Breast epithelium (tissue), 4 donors: Measurements from ENCODE around the gene PARL. TPM values are rescaled to one million over a fixed set of nuclear protein-coding genes. Genes with fewer than 3 reads are reported as not detected.

Experiments used
- DNase-seq, 2 donors: peaks; one replicate each; pipeline ENCODE4 v3.0.0-alpha.2; 2019; ENCODE audit warnings: low spot score in 2 of 2
- H3K27ac ChIP-seq, 2 donors: fragments of 200-600 bp; sonication (generic) in 1 of 2; one replicate each; pipeline ENCODE4 v1.5.1; 2016 to 2019; ENCODE audit warnings: mild to moderate bottlenecking in 1 of 2
- H3K27me3 ChIP-seq, 2 donors: fragments of 200-600 bp; sonication (generic) in 1 of 2; one replicate each; pipeline versions ENCODE4 v1.5.1 to v1.6.0; 2017 to 2019; ENCODE audit warnings: control low read depth in 1 of 2, mild to moderate bottlenecking in 1 of 2
- H3K36me3 ChIP-seq: fragments of 200-600 bp; one replicate; pipeline ENCODE4 v1.5.1; 2019
- H3K4me1 ChIP-seq, 2 donors: fragments of 200-600 bp; sonication (generic); one replicate each; pipeline ENCODE4 v1.5.1; 2016 to 2019; ENCODE audit warnings: control low read depth in 1 of 2
- H3K4me3 ChIP-seq, 3 donors: fragments of 200-600 bp; sonication (generic); 1 replicate in 2 of 3; 2 replicates in 1 of 3; pipeline ENCODE4 v1.5.1; 2016 to 2019; ENCODE audit warnings: mild to moderate bottlenecking in 3 of 3, moderate library complexity in 2 of 3
- H3K9me3 ChIP-seq, 2 donors: fragments of 200-600 bp; sonication (generic) in 1 of 2; one replicate each; pipeline ENCODE4 v1.5.1; 2016 to 2019; ENCODE audit warnings: control low read depth in 1 of 2
- POLR2A ChIP-seq: fragments of 450-650 bp; IDR thresholded peaks from one replicate; pipeline ENCODE4 v1.6.1; 2016; ENCODE audit warnings: antibody characterized with exemption, mild to moderate bottlenecking, moderate library complexity
- POLR2AphosphoS5 ChIP-seq, 3 donors: sonication (generic); formaldehyde crosslinking; IDR thresholded peaks; one replicate each; pipeline ENCODE4 v1.6.1; 2017; ENCODE audit warnings: antibody characterized with exemption in 3 of 3
- intact Hi-C: fragments of 100-400 bp; cut with DNase I; formaldehyde crosslinking; loops from one replicate; pipeline ENCODE4 v1.15.1; 2023; ENCODE audit warnings: low total_unique reads
- total RNA-seq, 3 donors: library from RNA; depleted of rRNA; stranded (reverse); fragments of >200 nt; gene quantifications; one replicate each; pipeline ENCODE4 v1.1.0, GENCODE V29; 2016
- TF ChIP-seq, protein P1 (sequence below), 3 donors: fragments of 450-650 bp; IDR thresholded peaks; one replicate each; pipeline ENCODE4 v1.5.1; 2016 to 2017; ENCODE audit warnings: antibody characterized with exemption in 3 of 3, mild to moderate bottlenecking in 3 of 3, moderate library complexity in 3 of 3

Gene PARL
- total RNA-seq, 3 donors from 2014 or later = 48.0 to 53.6 (median 50.5) TPM

DNA sequence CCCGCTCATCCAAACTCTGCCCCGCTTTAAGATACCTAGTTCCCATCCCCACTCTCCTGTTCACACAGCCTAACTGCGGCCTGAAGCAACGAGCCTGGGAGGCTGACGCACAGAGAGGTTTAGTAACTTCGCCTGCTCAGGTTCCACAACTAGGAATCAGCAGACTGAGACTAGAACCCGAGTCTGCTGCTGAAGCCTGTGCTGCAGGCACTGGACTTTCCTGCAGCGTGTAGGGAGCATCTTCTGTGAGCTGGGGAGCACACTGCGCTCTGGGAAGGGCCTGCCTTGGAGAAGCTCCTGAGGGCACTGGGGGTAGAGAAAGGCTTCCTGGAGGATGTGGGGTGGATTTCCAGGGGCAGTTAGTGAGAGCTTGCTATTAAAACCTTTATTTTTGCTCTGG, 54.5 kb downstream of the PARL start:
- Histone ChIP-seq H3K4me3 (no peak overlapping the region), H3K27ac (no peak overlapping the region), H3K36me3 (no peaks in the 10 kb centered on the region), H3K4me1 (peaks cover 0 to 4% of the 10 kb centered on the region in 2 donors), H3K27me3 (no peaks in the 10 kb centered on the region), H3K9me3 (no peaks in the 10 kb centered on the region)
- no peak for DNase-seq
- intact Hi-C loops = no loop called here
- no peak for TF ChIP-seq POLR2A
- TF ChIP-seq POLR2AphosphoS5 (IDR thresholded peaks at IDR 0.05) = no peak
- TF ChIP-seq, protein P1, sequence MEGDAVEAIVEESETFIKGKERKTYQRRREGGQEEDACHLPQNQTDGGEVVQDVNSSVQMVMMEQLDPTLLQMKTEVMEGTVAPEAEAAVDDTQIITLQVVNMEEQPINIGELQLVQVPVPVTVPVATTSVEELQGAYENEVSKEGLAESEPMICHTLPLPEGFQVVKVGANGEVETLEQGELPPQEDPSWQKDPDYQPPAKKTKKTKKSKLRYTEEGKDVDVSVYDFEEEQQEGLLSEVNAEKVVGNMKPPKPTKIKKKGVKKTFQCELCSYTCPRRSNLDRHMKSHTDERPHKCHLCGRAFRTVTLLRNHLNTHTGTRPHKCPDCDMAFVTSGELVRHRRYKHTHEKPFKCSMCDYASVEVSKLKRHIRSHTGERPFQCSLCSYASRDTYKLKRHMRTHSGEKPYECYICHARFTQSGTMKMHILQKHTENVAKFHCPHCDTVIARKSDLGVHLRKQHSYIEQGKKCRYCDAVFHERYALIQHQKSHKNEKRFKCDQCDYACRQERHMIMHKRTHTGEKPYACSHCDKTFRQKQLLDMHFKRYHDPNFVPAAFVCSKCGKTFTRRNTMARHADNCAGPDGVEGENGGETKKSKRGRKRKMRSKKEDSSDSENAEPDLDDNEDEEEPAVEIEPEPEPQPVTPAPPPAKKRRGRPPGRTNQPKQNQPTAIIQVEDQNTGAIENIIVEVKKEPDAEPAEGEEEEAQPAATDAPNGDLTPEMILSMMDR (IDR thresholded peaks at IDR 0.05) = no peak

DNA sequence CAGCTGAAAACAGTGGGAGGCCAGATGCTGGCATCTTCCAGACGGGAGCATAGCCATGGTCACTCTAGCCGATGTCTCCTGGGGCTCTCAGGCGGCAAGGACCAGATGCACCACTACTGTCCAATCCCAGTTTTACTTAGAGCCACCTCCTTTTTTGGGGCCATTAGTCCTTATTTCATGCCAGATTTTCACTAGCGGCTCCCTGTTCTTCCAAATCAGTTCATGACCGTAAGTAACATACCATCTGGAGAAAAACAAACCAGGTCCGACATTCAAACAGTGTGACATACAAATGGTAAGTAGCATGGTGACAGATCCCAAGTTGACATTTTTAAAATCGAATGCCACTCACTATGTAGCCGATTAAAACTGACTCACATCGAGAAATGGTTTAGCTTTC, 55.2 kb downstream of the PARL start:
- TF ChIP-seq, protein P1 (IDR thresholded peaks at IDR 0.05) = no peak
- TF ChIP-seq POLR2AphosphoS5 (IDR thresholded peaks at IDR 0.05) = no peak
- TF ChIP-seq POLR2A = no peak
- intact Hi-C loops = no loop called here
- H3K4me1 ChIP-seq = peaks cover 0 to 4% of the 10 kb centered on the region in 2 donors
- H3K4me3 ChIP-seq = no peak overlapping the region
- DNase-seq = no peak
- no peaks in the 10 kb centered on the region for H3K9me3 ChIP-seq
- H3K27me3 ChIP-seq = no peaks in the 10 kb centered on the region
- no peak overlapping the region for H3K27ac ChIP-seq
- no peaks in the 10 kb centered on the region for H3K36me3 ChIP-seq

DNA sequence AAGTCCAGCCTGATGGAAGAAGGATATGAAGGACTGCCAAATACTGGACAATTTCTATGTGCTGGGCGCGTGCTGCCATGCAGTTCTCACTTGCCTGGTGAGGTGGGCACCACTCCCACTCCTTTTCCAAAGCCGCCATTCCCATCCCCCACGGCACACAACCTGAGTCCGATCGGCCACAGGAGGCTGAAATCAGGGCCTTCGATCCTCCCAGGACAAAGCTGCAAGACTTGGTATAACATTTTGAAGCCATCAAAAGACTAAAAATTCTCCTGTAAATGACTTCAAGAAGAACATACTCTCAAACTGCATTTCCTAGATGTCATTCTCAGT, 56.2 kb downstream of the PARL start:
- no peak for DNase-seq

DNA sequence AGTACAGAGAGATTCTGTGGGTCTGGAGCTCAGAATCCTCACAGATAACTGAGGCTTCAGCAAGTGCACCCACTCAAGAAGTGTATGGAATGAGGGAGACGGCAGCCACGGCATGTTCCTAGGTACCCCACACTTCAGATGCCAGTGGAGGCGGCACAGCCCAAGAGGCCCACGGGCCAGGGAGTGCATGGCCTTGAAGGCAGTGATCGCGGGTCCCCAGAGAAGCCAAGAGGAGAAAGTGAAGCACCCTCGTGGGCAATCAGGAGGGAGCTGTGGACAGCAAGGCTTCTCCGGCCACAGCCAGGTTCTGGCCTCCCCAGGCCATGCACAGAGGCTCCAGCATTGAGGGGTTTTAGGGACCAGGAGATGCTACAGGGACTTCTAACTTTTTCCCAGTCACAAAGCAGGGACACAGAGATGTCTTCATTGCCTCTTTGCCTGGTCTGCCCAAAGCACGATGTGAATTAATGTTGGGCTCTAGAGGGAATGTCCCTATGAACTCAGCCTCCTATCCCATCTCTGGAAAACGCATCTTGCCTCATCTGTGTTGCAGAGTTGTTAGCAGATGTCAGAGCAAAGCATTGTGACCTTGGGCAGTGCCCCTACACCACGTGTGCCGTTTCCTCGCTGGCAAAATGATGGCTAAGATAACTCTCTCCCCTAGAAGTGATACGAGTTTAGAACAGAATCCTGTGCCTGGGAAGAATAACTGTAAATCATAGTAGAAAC, 56.7 kb downstream of the PARL start:
- Histone ChIP-seq H3K4me3 (no peak overlapping the region), H3K27ac (no peak overlapping the region), H3K9me3 (no peaks in the 10 kb centered on the region), H3K4me1 (peaks cover 0 to 4% of the 10 kb centered on the region in 2 donors), H3K36me3 (no peaks in the 10 kb centered on the region), H3K27me3 (no peaks in the 10 kb centered on the region)
- DNase-seq = no peak
- intact Hi-C loops = no loop called here
- TF ChIP-seq POLR2AphosphoS5 (IDR thresholded peaks at IDR 0.05) = no peak
- TF ChIP-seq POLR2A = no peak
- TF ChIP-seq, protein P1 (IDR thresholded peaks at IDR 0.05) = no peak

More for the DNA sequence above, 56.2 kb downstream of the PARL start:
- Histone ChIP-seq H3K4me1 (peaks cover 0 to 4% of the 10 kb centered on the region in 2 donors), H3K4me3 (no peak overlapping the region), H3K36me3 (no peaks in the 10 kb centered on the region), H3K27me3 (no peaks in the 10 kb centered on the region), H3K9me3 (no peaks in the 10 kb centered on the region), H3K27ac (no peak overlapping the region)
- intact Hi-C loops = no loop called here
- TF ChIP-seq POLR2A = no peak
- TF ChIP-seq POLR2AphosphoS5 (IDR thresholded peaks at IDR 0.05) = no peak
- TF ChIP-seq, protein P1 (IDR thresholded peaks at IDR 0.05) = no peak

DNA sequence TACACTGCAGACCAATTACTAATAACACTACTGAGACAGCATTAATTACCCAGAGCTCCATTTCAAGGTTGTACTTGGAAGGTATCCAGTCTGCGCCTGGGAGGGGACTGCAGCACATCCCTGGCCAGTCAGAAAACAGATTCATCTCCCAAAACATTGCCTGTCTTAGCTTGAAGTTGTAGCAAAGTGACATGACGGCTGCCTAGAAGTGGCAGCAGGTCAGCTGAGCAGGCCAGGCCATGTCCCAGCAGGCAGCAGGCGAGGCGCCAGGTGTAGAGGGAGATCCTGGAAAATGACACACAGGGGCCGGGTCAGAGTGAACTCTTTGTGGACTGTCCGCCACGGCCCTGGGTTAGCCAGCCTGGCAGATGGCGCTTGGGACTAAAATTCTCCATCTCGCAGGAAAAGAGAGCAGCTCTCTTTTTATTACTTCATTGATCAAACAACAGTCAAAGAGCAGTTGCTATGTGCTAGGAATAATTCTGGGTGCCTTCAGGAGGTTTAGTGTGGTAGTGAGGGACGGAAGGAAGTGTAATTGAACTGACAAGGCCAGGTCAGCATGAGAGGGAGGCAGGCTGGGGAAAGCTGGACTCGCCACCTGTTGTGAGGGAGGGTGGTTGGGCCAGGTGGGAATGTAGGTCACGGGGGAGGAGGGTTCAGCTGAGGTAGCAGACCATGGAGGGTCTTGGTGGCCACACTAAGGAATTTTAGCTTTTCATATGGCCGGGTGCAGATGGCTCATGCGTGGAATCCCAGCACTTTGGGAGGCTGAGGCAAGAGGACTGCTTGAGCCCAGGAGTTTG, 58.0 kb downstream of the PARL start:
- no peaks in the 10 kb centered on the region for H3K27me3 ChIP-seq
- no peak for DNase-seq
- peaks cover 0 to 4% of the 10 kb centered on the region in 2 donors for H3K4me1 ChIP-seq
- intact Hi-C loops = no loop called here
- H3K4me3 ChIP-seq = no peak overlapping the region
- no peak overlapping the region for H3K27ac ChIP-seq
- H3K36me3 ChIP-seq = no peaks in the 10 kb centered on the region
- no peak for TF ChIP-seq POLR2AphosphoS5 (IDR thresholded peaks at IDR 0.05)
- TF ChIP-seq, protein P1 (IDR thresholded peaks at IDR 0.05) = no peak
- no peak for TF ChIP-seq POLR2A
- no peaks in the 10 kb centered on the region for H3K9me3 ChIP-seq
